GM12874 (cell line): ENCODE measurements around the gene CASS4.

ENCODE experiments used
- CTCF ChIP-seq: IDR thresholded peaks from 2 replicates; pipeline ENCODE4 v1.5.1; 2011; ENCODE audit warnings: low read depth, mild to moderate bottlenecking, control low read depth, low read length, moderate library complexity; ENCODE audit not compliant: insufficient read depth

CASS4 gene

GRCh38 chr20:56465997-56466396, 53.9 kb downstream of the CASS4 start:
- TF ChIP-seq CTCF = no peak

GRCh38 chr20:56467968-56468315, 55.9 kb downstream of the CASS4 start:
- TF ChIP-seq CTCF = no peak

- TF ChIP-seq CTCF = no peak
Measured at GRCh38 chr20:56468316-56469076, 56.4 kb downstream of the CASS4 start, which contains the start of gene RTF2. Gene RTF2, plus strand, starts transcription at chr20:56468627. Its CDS starts 71 bp downstream, at chr20:56468698.

- no peak for TF ChIP-seq CTCF
Measured at GRCh38 chr20:56469077-56469449, 57.0 kb downstream of the CASS4 start.

- TF ChIP-seq CTCF = no peak
Measured at GRCh38 chr20:56483970-56484369, 71.9 kb downstream of the CASS4 start.

- TF ChIP-seq CTCF = no peak
Measured at GRCh38 chr20:56487216-56487615, 75.2 kb downstream of the CASS4 start.

GRCh38 chr20:56488566-56488965, 76.5 kb downstream of the CASS4 start:
- no peak for TF ChIP-seq CTCF
